ENCODE data around the gene CCR9. TPM values are rescaled to one million over a fixed set of nuclear protein-coding genes. Genes with fewer than 3 reads are reported as not detected.

Gene CCR9
- total RNA-seq, 2 experiments from 2014 or later = 0.32 TPM; not detected in 1

GRCh38 chr3:45936261-45936660 is 49.9 kb downstream of the CCR9 start:
- POLR2A ChIA-PET = no interaction called here

GRCh38 chr3:45937206-45938042 is 51.1 kb downstream of the CCR9 start:
- no peaks in the 10 kb centered on the region for H3K9me3 ChIP-seq (ENCODE audit: low read length)
- TF ChIP-seq EZH2phosphoT487 (IDR thresholded peaks at IDR 0.05; ENCODE audit: borderline replicate concordance, low read depth, low read length) = no peak
- TF ChIP-seq, protein P1, sequence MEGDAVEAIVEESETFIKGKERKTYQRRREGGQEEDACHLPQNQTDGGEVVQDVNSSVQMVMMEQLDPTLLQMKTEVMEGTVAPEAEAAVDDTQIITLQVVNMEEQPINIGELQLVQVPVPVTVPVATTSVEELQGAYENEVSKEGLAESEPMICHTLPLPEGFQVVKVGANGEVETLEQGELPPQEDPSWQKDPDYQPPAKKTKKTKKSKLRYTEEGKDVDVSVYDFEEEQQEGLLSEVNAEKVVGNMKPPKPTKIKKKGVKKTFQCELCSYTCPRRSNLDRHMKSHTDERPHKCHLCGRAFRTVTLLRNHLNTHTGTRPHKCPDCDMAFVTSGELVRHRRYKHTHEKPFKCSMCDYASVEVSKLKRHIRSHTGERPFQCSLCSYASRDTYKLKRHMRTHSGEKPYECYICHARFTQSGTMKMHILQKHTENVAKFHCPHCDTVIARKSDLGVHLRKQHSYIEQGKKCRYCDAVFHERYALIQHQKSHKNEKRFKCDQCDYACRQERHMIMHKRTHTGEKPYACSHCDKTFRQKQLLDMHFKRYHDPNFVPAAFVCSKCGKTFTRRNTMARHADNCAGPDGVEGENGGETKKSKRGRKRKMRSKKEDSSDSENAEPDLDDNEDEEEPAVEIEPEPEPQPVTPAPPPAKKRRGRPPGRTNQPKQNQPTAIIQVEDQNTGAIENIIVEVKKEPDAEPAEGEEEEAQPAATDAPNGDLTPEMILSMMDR (conservative IDR thresholded peaks at IDR 0.05; ENCODE audit: low read length) = no peak
- H3K4me1 ChIP-seq (ENCODE audit: insufficient read depth, low read length, poor library complexity, severe bottlenecking) = no peaks in the 10 kb centered on the region
- H3K27ac ChIP-seq (ENCODE audit: low read depth, low read length, poor library complexity, severe bottlenecking) = no peak overlapping the region
- no peak overlapping the region for H3K4me3 ChIP-seq (ENCODE audit: low read depth, low read length, poor library complexity, severe bottlenecking)
- no peaks in the 10 kb centered on the region for H4K20me1 ChIP-seq (ENCODE audit: insufficient read depth, low read length)
- BruUV-seq (replicated peaks) = no TSS peak
- ChIA-PET CTCF (ENCODE audit: unreplicated experiment) (no interaction called here), POLR2A (no interaction called here)
- no peak overlapping the region for H3K4me2 ChIP-seq (ENCODE audit: low read length)
- H3K36me3 ChIP-seq (ENCODE audit: insufficient read depth, low read length) = peaks cover 54% of the 10 kb centered on the region
- no peaks in the 10 kb centered on the region for H3K9me2 ChIP-seq (ENCODE audit: insufficient read depth, low read length)
- no peak for DNase-seq (ENCODE audit: low spot score)
- no peaks in the 10 kb centered on the region for H3K79me2 ChIP-seq (ENCODE audit: insufficient read depth, low read depth, low read length)
- intact Hi-C loops (cut with micrococcal nuclease; ENCODE audit: unreplicated experiment) = loop anchor here (1.0 to 2.0 kb wide), 2 partner anchors 142 to 441 kb away; no protein-coding TSS in a partner anchor
- no peak overlapping the region for H2AFZ ChIP-seq (ENCODE audit: low read length)

More at GRCh38 chr3:45936261-45936660, 49.9 kb downstream of the CCR9 start:
- H3K4me2 ChIP-seq (ENCODE audit: low read length) = no peak overlapping the region
- H3K79me2 ChIP-seq (ENCODE audit: insufficient read depth, low read depth, low read length) = no peaks in the 10 kb centered on the region
- no peak overlapping the region for H2AFZ ChIP-seq (ENCODE audit: low read length)
- intact Hi-C loops (cut with micrococcal nuclease; ENCODE audit: unreplicated experiment) = no loop called here
- peaks cover 59% of the 10 kb centered on the region for H3K36me3 ChIP-seq (ENCODE audit: insufficient read depth, low read length)
- no peaks in the 10 kb centered on the region for H4K20me1 ChIP-seq (ENCODE audit: insufficient read depth, low read length)
- DNase-seq (ENCODE audit: low spot score) = no peak
- no peaks in the 10 kb centered on the region for H3K4me1 ChIP-seq (ENCODE audit: insufficient read depth, low read length, poor library complexity, severe bottlenecking)
- H3K9me3 ChIP-seq (ENCODE audit: low read length) = no peaks in the 10 kb centered on the region
- no peak overlapping the region for H3K27ac ChIP-seq (ENCODE audit: low read depth, low read length, poor library complexity, severe bottlenecking)
- H3K9me2 ChIP-seq (ENCODE audit: insufficient read depth, low read length) = no peaks in the 10 kb centered on the region
- H3K4me3 ChIP-seq (ENCODE audit: low read depth, low read length, poor library complexity, severe bottlenecking) = no peak overlapping the region
- TF ChIP-seq, protein P1 (conservative IDR thresholded peaks at IDR 0.05; ENCODE audit: low read length) = no peak
- no peak for TF ChIP-seq EZH2phosphoT487 (IDR thresholded peaks at IDR 0.05; ENCODE audit: borderline replicate concordance, low read depth, low read length)
- CTCF ChIA-PET (ENCODE audit: unreplicated experiment) = no interaction called here
- no TSS peak for BruUV-seq (replicated peaks)

- POLR2A ChIA-PET = interaction anchor here (1.0 kb wide), 1 partner anchor 139 kb away, joined by 3 read pairs; no protein-coding TSS in a partner anchor
- CTCF ChIA-PET (ENCODE audit: unreplicated experiment) = interaction anchor here (1.2 kb wide), 1 partner anchor 140 kb away, joined by 4 read pairs; no protein-coding TSS in a partner anchor
- no peaks in the 10 kb centered on the region for H3K4me1 ChIP-seq (ENCODE audit: insufficient read depth, low read length, poor library complexity, severe bottlenecking)
- intact Hi-C loops (cut with micrococcal nuclease; ENCODE audit: unreplicated experiment) = loop anchor here (1.0 to 2.0 kb wide), 2 partner anchors 141 to 441 kb away; no protein-coding TSS in a partner anchor
- BruUV-seq (replicated peaks) = no TSS peak
- DNase-seq (ENCODE audit: low spot score) = no peak
- no peaks in the 10 kb centered on the region for H3K79me2 ChIP-seq (ENCODE audit: insufficient read depth, low read depth, low read length)
- TF ChIP-seq, protein P1 (conservative IDR thresholded peaks at IDR 0.05; ENCODE audit: low read length) = no peak
- H3K4me3 ChIP-seq (ENCODE audit: low read depth, low read length, poor library complexity, severe bottlenecking) = no peak overlapping the region
- H3K27ac ChIP-seq (ENCODE audit: low read depth, low read length, poor library complexity, severe bottlenecking) = no peak overlapping the region
- no peaks in the 10 kb centered on the region for H4K20me1 ChIP-seq (ENCODE audit: insufficient read depth, low read length)
- H3K9me2 ChIP-seq (ENCODE audit: insufficient read depth, low read length) = no peaks in the 10 kb centered on the region
- no peak overlapping the region for H3K4me2 ChIP-seq (ENCODE audit: low read length)
- H3K9me3 ChIP-seq (ENCODE audit: low read length) = no peaks in the 10 kb centered on the region
- H2AFZ ChIP-seq (ENCODE audit: low read length) = no peak overlapping the region
- H3K36me3 ChIP-seq (ENCODE audit: insufficient read depth, low read length) = peaks cover 48% of the 10 kb centered on the region
These were observed 51.7 kb downstream of the CCR9 start for GRCh38 chr3:45938043-45938435.

Data from OCI-LY7 (cell line).